ENCODE measurements around the gene ALOX15.

DNA sequence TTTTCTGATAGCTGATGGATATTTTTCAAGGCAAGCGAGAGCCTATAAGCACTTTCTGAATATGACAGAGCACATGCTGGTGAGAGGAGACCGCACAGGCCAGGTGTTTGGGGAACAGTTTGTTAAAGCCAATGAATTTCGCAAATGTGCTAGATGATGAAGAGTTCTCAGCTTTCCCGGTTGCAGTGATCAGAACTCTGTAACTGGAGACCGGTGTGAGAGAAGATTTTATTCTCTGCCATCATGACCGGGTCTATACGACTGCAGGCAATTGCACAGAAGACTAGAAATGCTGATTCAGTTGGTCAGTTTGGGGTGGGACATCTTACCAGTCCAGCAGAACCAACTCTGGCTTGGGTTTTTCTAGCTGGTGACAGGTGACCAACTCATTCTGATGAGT is 31.7 kb downstream of the ALOX15 start:
- TF ChIP-seq, protein P1, sequence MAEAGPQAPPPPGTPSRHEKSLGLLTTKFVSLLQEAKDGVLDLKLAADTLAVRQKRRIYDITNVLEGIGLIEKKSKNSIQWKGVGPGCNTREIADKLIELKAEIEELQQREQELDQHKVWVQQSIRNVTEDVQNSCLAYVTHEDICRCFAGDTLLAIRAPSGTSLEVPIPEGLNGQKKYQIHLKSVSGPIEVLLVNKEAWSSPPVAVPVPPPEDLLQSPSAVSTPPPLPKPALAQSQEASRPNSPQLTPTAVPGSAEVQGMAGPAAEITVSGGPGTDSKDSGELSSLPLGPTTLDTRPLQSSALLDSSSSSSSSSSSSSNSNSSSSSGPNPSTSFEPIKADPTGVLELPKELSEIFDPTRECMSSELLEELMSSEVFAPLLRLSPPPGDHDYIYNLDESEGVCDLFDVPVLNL (IDR thresholded peaks at IDR 0.05; ENCODE audit: low read depth, low read length) = no peak
- TF ChIP-seq, protein P2, sequence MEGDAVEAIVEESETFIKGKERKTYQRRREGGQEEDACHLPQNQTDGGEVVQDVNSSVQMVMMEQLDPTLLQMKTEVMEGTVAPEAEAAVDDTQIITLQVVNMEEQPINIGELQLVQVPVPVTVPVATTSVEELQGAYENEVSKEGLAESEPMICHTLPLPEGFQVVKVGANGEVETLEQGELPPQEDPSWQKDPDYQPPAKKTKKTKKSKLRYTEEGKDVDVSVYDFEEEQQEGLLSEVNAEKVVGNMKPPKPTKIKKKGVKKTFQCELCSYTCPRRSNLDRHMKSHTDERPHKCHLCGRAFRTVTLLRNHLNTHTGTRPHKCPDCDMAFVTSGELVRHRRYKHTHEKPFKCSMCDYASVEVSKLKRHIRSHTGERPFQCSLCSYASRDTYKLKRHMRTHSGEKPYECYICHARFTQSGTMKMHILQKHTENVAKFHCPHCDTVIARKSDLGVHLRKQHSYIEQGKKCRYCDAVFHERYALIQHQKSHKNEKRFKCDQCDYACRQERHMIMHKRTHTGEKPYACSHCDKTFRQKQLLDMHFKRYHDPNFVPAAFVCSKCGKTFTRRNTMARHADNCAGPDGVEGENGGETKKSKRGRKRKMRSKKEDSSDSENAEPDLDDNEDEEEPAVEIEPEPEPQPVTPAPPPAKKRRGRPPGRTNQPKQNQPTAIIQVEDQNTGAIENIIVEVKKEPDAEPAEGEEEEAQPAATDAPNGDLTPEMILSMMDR (IDR thresholded peaks at IDR 0.05 in 2 of 3, conservative IDR thresholded peaks at IDR 0.05 in 1 of 3; ENCODE audit: control insufficient read depth in 2 of 3, extremely low read depth in 1 of 3, insufficient read depth in 1 of 3, low read depth in 3 of 3, low read length in 3 of 3) = no peak
- TF ChIP-seq WRNIP1 (IDR thresholded peaks at IDR 0.05; ENCODE audit: borderline replicate concordance, low read depth, low read length) (no peak), BACH1 (IDR thresholded peaks at IDR 0.05; ENCODE audit: borderline replicate concordance) (no peak), POLR2A (IDR thresholded peaks at IDR 0.05; ENCODE audit: low read depth, low read length) (no peak), FOS (IDR thresholded peaks at IDR 0.05; ENCODE audit: borderline replicate concordance, extremely low read depth, insufficient read length) (no peak), CHD2 (IDR thresholded peaks at IDR 0.05; ENCODE audit: borderline replicate concordance, low read depth, low read length) (no peak), FOXM1 (IDR thresholded peaks at IDR 0.05; ENCODE audit: low read depth, low read length) (no peak), CHD1 (IDR thresholded peaks at IDR 0.05; ENCODE audit: low read depth, low read length) (no peak), POLR2AphosphoS5 (IDR thresholded peaks at IDR 0.05; ENCODE audit: low read length) (no peak)
- TF ChIP-seq, protein P3, sequence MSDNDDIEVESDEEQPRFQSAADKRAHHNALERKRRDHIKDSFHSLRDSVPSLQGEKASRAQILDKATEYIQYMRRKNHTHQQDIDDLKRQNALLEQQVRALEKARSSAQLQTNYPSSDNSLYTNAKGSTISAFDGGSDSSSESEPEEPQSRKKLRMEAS (IDR thresholded peaks at IDR 0.05; ENCODE audit: low read depth, low read length) = no peak
- TF ChIP-seq, protein P4, sequence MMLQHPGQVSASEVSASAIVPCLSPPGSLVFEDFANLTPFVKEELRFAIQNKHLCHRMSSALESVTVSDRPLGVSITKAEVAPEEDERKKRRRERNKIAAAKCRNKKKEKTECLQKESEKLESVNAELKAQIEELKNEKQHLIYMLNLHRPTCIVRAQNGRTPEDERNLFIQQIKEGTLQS (IDR thresholded peaks at IDR 0.05; ENCODE audit: borderline replicate concordance, extremely low read depth, low read depth, low read length) = no peak
